Fibroblast of lung (primary cell): Measurements from ENCODE around the gene GUCY2C. TPM values are rescaled to one million over a fixed set of nuclear protein-coding genes. Genes with fewer than 3 reads are reported as not detected.

Source experiments
- DNase-seq, 2 donors: peaks; one replicate each; pipeline versions ENCODE4 v3.0.0 to v3.0.0-alpha.2; 2010; ENCODE audit warnings: low read depth in 2 of 2
- H2AFZ ChIP-seq: 2 replicates; pipeline ENCODE4 v1.5.1; 2012; ENCODE audit warnings: low read length, control low read depth, inconsistent platforms
- H3K27ac ChIP-seq: 2 replicates; pipeline ENCODE4 v1.5.1; 2011; ENCODE audit warnings: low read length, control low read depth; ENCODE audit not compliant: insufficient read depth
- H3K27me3 ChIP-seq: 2 replicates; pipeline ENCODE4 v1.5.1; 2011; ENCODE audit warnings: mild to moderate bottlenecking, low read length; ENCODE audit not compliant: control insufficient read depth, insufficient read depth
- H3K36me3 ChIP-seq: 2 replicates; pipeline ENCODE4 v1.5.1; 2011; ENCODE audit warnings: low read length; ENCODE audit not compliant: control insufficient read depth, insufficient read depth
- H3K4me1 ChIP-seq: 2 replicates; pipeline ENCODE4 v1.5.1; 2011; ENCODE audit warnings: low read length; ENCODE audit not compliant: control insufficient read depth, insufficient read depth; ENCODE audit errors: extremely low read depth
- H3K4me2 ChIP-seq: 2 replicates; pipeline ENCODE4 v1.5.1; 2011; ENCODE audit warnings: low read length, control low read depth; ENCODE audit not compliant: insufficient read depth; ENCODE audit errors: extremely low read depth
- H3K4me3 ChIP-seq, 4 experiments: fragments of 200-600 bp in 1 of 4; sonication (generic) in 1 of 4; replicated peaks in 1 of 4; 2 replicates each; pipeline ENCODE4 v1.5.1; 2011 to 2016; ENCODE audit warnings: low read length in 4 of 4, low read depth in 3 of 4, mild to moderate bottlenecking in 3 of 4, control low read depth in 2 of 4, inconsistent platforms in 1 of 4, mixed read lengths in 1 of 4; ENCODE audit not compliant: insufficient read depth in 1 of 4; ENCODE audit errors: control extremely low read depth in 1 of 4
- H3K79me2 ChIP-seq: 2 replicates; pipeline ENCODE4 v1.5.1; 2012; ENCODE audit warnings: mild to moderate bottlenecking, low read length, inconsistent platforms; ENCODE audit not compliant: control insufficient read depth, insufficient read depth
- H3K9ac ChIP-seq: 2 replicates; pipeline ENCODE4 v1.5.1; 2011; ENCODE audit warnings: mild to moderate bottlenecking, low read length, control low read depth; ENCODE audit not compliant: insufficient read depth
- H3K9me3 ChIP-seq: 2 replicates; pipeline ENCODE4 v1.5.1; 2012; ENCODE audit warnings: low read depth, low read length; ENCODE audit not compliant: control insufficient read depth, insufficient read depth
- H4K20me1 ChIP-seq: 2 replicates; pipeline ENCODE4 v1.5.1; 2011; ENCODE audit warnings: low read length; ENCODE audit not compliant: control insufficient read depth, insufficient read depth; ENCODE audit errors: extremely low read depth
- EZH2 ChIP-seq: IDR thresholded peaks from 2 replicates; pipeline ENCODE4 v1.5.1; 2012; ENCODE audit warnings: low read length, control low read depth, mild to moderate bottlenecking; ENCODE audit errors: missing control alignments
- polyA plus RNA-seq, 2 donors: library from polyadenylated mRNA; depleted of rRNA in 1 of 2; stranded (reverse) in 1 of 2; unstranded in 1 of 2; fragments of >200 nt; gene quantifications; 2 replicates each; pipeline ENCODE4 v1.2.1, GENCODE V29; 2011 to 2012; ENCODE audit warnings: missing spikeins in 1 of 2
- total RNA-seq: library from RNA; depleted of rRNA; stranded (reverse); fragments of >200 nt; gene quantifications from 2 replicates; pipeline ENCODE4 v1.2.1, GENCODE V29; 2014
- TF ChIP-seq, protein P1 (sequence below), 2 donors: IDR thresholded peaks in 1 of 2; conservative IDR thresholded peaks in 1 of 2; 1 replicate in 1 of 2; 2 replicates in 1 of 2; pipeline ENCODE4 v1.5.1; 2011 to 2012; ENCODE audit warnings: low read length in 2 of 2, control low read depth in 1 of 2, inconsistent platforms in 1 of 2, low read depth in 1 of 2, mild to moderate bottlenecking in 1 of 2

Gene GUCY2C
- total and polyA plus RNA-seq, 2 donors (not counting 1 experiment from before 2014, with no cell fraction given) = 0.02 TPM; not detected in 1

DNA sequence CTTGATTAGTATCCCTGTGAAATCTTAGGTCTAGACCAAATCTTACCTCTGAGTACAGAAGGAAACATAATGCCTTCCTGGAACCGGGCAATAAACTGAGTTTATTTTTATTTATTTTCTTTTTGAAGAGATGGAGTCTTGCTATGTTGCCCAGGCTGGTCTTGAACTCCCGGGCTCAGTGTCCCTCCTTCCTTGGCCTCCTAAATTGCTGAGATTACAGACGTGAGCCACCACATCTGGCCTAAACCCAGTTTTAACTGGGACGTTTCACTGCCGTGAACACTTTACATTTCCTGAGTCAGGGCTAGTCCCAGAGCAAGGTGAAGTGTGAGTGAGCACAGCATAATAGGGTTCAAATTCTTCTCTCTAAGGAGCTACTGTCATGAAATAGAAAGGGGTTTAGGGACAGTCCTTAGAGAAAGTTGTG, 671 bp downstream of the GUCY2C start:
- TF ChIP-seq, protein P1, sequence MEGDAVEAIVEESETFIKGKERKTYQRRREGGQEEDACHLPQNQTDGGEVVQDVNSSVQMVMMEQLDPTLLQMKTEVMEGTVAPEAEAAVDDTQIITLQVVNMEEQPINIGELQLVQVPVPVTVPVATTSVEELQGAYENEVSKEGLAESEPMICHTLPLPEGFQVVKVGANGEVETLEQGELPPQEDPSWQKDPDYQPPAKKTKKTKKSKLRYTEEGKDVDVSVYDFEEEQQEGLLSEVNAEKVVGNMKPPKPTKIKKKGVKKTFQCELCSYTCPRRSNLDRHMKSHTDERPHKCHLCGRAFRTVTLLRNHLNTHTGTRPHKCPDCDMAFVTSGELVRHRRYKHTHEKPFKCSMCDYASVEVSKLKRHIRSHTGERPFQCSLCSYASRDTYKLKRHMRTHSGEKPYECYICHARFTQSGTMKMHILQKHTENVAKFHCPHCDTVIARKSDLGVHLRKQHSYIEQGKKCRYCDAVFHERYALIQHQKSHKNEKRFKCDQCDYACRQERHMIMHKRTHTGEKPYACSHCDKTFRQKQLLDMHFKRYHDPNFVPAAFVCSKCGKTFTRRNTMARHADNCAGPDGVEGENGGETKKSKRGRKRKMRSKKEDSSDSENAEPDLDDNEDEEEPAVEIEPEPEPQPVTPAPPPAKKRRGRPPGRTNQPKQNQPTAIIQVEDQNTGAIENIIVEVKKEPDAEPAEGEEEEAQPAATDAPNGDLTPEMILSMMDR (conservative IDR thresholded peaks at IDR 0.05 in 1 of 2, IDR thresholded peaks at IDR 0.05 in 1 of 2; ENCODE audit: low read depth in 1 of 2, low read length in 2 of 2) = no peak
- TF ChIP-seq EZH2 = no peak
- H3K9me3 ChIP-seq = no peaks in the 10 kb centered on the region
- no peaks in the 10 kb centered on the region for H3K27me3 ChIP-seq
- no peak for DNase-seq
- H4K20me1 ChIP-seq = no peaks in the 10 kb centered on the region
- no peak overlapping the region for H3K27ac ChIP-seq
- no peaks in the 10 kb centered on the region for H3K79me2 ChIP-seq
- no peak overlapping the region for H2AFZ ChIP-seq
- no peak overlapping the region for H3K4me2 ChIP-seq
- no peak overlapping the region for H3K4me3 ChIP-seq
- H3K9ac ChIP-seq = no peak overlapping the region
- H3K36me3 ChIP-seq = no peaks in the 10 kb centered on the region
- H3K4me1 ChIP-seq = no peaks in the 10 kb centered on the region

DNA sequence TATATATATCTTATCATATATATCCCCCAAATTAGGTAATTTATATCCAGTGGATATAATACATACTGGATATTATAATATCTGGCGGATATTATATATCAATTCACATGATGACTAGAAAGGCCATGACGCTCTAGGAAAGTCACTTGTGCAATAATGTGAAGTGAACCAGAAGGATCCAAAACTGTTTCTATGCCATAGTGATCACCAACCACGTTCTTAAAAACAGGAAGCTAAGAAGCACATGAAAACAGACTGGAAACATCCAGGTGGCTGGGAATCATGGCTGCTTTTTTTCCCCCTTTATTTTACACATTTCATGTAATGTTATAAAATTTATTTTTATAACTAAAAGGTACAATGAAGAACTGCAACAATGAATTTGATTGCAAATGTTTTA, 1.4 kb downstream of the GUCY2C start:
- H3K79me2 ChIP-seq = no peaks in the 10 kb centered on the region
- no peak overlapping the region for H2AFZ ChIP-seq
- DNase-seq = no peak
- no peaks in the 10 kb centered on the region for H3K27me3 ChIP-seq
- no peaks in the 10 kb centered on the region for H4K20me1 ChIP-seq
- H3K9me3 ChIP-seq = no peaks in the 10 kb centered on the region
- no peak overlapping the region for H3K4me2 ChIP-seq
- no peak overlapping the region for H3K9ac ChIP-seq
- no peak overlapping the region for H3K4me3 ChIP-seq
- H3K36me3 ChIP-seq = no peaks in the 10 kb centered on the region
- no peak overlapping the region for H3K27ac ChIP-seq
- H3K4me1 ChIP-seq = no peaks in the 10 kb centered on the region
- no peak for TF ChIP-seq EZH2
- TF ChIP-seq, protein P1 (conservative IDR thresholded peaks at IDR 0.05 in 1 of 2, IDR thresholded peaks at IDR 0.05 in 1 of 2; ENCODE audit: low read depth in 1 of 2, low read length in 2 of 2) = no peak

DNA sequence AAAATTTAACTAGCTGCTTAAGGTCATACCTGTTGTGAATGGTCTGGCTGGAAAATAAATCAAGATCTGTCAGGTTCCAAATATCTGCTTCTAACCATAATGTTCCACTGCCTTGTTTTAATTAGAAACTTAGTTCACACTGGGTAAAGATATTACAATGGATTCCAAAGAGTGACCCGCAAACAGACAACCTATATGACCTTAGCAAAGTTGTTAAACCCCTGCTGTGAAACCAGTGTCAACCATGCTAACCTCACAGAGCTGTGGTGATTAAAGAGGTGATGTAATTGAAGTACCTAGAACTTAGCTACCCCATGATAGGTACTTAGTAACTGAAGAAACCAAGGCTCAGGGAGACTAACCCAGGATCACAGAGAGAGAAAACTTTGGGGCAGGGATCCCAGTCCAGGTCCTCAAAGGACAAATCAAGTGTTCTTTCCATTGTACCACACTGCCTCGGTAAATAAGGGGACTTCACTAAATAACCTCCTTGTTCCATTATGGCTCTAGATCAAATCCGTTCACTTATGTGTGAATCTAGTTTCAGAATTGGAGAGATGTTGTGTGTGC, 2.2 kb downstream of the GUCY2C start:
- no peaks in the 10 kb centered on the region for H3K9me3 ChIP-seq
- no peaks in the 10 kb centered on the region for H3K79me2 ChIP-seq
- DNase-seq = no peak
- no peak overlapping the region for H3K27ac ChIP-seq
- no peak overlapping the region for H2AFZ ChIP-seq
- TF ChIP-seq EZH2 = no peak
- TF ChIP-seq, protein P1 (conservative IDR thresholded peaks at IDR 0.05 in 1 of 2, IDR thresholded peaks at IDR 0.05 in 1 of 2; ENCODE audit: low read depth in 1 of 2, low read length in 2 of 2) = no peak
- no peaks in the 10 kb centered on the region for H3K36me3 ChIP-seq
- no peak overlapping the region for H3K9ac ChIP-seq
- H3K4me1 ChIP-seq = no peaks in the 10 kb centered on the region
- no peak overlapping the region for H3K4me3 ChIP-seq
- H3K4me2 ChIP-seq = no peak overlapping the region
- H3K27me3 ChIP-seq = no peaks in the 10 kb centered on the region
- no peaks in the 10 kb centered on the region for H4K20me1 ChIP-seq
